Prostate gland (tissue), 2 donors: ENCODE data around the gene ABHD17A.

ENCODE experiments used
- CTCF ChIP-seq, 4 experiments: fragments of 200-600 bp in 2 of 4; fragments of 450-650 bp in 2 of 4; sonication (generic) in 2 of 4; IDR thresholded peaks; 1 replicate in 3 of 4; 2 replicates in 1 of 4; pipeline ENCODE4 v1.5.1; 2016 to 2019; ENCODE audit warnings: antibody characterized with exemption in 4 of 4, mild to moderate bottlenecking in 2 of 4, moderate library complexity in 2 of 4
- POLR2A ChIP-seq: fragments of 450-650 bp; IDR thresholded peaks from one replicate; pipeline ENCODE4 v1.6.1; 2016; ENCODE audit warnings: antibody characterized with exemption, mild to moderate bottlenecking

GRCh38 chr19:1847348-1847683 is 38.0 kb downstream of the ABHD17A start:
- TF ChIP-seq CTCF (IDR thresholded peaks at IDR 0.05) (no peak), POLR2A (no peak)
